Nucleus accumbens (tissue), 56 donors: ENCODE results near the gene SLC38A8.

Experiments used
- DNase-seq, 56 donors: peaks; one replicate each; lab custom pipeline; 2025; lab: John Stamatoyannopoulos, UW

Gene SLC38A8

GRCh38 chr16:84050316-84050715 lies 7.7 kb upstream of the SLC38A8 start:
- no peak for DNase-seq

GRCh38 chr16:84049403-84050060 lies 6.9 kb upstream of the SLC38A8 start:
- peak in 4 of 56 donors; percentile 16 to 34 (median 28) for DNase-seq

DNA sequence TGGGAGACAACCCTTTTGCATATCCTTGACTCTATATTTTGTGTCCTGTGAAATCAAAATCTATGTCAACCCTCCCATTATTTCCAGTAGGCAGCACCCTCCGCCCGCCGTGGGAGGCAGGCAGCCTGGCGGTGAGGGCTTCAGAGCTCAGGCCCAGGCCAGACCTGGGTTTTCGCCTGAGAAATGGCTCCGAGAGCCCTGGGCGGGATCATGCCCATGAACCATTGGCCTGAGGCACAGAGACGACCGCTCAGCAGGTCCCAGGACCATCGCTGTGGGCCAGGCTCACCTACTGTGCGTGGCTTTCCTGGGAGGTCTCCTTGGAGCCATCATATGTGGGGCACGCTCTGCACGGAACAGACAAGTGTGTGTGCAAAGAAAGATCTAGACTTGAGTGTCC lies 6.3 kb upstream of the SLC38A8 start:
- no peak for DNase-seq

GRCh38 chr16:84048270-84048669 lies 5.7 kb upstream of the SLC38A8 start:
- no peak for DNase-seq

DNA sequence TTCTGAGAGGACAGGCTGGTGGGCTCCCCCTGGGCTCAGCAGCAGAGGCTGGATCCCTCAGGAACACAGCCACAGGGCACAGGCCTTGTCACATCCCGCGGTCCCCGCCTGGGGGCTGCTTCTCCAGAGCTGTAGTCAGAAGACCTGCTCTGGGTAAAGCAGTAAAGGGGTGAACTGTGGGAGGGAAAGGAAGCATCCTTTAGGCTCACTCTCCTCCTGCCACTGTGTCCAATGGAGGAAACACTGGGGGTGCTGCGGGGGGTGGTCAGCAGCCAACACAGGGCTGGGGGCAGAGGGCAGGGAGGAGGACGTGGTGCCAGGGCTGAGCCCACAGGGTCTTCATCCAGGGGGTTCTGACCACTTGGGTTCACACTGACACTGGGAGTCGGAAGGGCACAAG lies 5.0 kb upstream of the SLC38A8 start:
- no peak for DNase-seq

GRCh38 chr16:84047206-84047605 lies 4.6 kb upstream of the SLC38A8 start:
- no peak for DNase-seq

DNA sequence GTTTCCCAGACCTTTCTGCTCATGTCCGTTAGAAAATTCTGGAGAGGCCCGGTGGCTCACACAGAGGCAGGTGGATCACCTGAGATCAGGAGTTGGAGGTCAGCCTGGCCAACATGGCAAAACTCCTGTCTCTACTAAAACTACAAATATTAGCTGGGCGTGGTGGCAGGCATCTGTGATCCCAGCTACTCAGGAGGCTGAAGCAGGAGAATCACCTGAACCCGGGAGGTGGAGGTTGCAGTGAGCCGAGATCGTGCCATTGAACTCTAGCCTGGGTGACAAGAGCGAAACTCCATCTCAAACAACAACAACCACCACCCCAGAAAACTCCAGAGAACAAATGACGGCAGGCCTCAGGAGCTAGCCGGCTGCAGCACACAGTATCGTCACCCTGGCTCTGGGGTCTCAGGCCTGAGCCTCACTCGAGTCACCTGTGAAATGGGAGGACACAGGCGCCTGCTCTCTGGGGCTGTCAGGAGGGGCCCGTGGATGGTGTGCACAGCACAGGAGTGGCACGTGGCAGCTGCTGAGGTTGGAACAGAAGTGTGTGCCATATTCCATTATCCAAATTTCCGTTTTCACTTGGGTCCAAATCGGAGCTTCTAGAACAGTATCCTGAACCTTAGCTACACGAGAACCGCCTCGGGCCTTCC lies 3.3 kb upstream of the SLC38A8 start:
- no peak for DNase-seq

DNA sequence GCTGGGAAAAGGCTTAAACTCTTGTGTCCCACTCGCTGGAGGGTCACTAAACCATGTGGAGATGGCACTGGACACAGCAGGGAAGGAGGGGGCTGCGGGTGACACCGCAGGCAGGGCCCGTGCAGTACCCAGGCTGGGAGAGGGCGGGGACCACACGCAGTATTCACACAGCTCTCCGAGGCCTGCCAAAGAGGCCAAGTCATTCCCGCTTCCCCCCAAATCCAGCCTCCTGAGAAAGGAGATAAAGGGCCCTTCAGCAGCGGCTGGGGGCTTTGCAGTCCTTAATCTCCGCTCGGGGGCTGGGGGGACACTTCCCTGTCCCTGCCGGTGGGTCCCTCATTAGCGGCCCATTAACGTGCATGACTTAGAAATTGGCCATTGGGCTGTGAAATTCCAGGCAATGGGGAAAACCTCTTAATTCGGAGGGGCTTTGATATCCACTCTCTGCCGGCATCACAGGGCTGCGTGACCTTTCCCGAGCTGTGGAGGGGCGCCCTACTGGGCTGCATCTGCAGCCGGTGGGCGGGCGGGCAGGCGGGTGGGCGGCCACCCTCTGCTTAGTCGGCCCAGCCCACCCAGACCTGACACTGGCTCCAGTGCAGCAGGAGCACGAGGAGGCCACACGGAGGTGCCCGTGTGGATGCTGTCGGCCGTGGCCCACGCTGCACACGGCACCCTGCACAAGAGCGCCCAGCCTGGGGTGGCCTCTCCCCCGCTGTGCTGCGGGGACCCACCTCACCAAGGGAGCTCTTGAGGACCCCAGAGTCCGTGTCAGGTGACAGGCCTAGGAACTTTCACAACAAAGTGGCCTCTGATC lies 2.6 kb upstream of the SLC38A8 start:
- DNase-seq: no peak

DNA sequence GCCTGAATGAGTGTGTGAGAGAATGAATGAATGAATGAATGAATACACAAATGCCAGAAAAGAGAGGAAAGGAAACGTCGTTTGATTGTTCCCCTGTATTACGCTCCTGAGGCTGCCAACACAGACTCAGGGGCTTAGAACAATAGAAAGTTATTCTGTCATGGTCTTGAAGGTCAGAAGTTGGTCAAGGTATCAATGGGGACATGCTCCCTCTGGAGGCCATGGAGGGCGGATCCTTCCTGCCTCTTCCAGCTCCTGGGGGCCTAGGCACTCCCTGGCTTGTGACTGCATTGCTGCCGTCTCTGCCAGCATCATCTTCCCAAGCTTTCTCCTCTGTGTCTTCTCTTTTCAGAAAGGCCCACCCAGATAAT lies 1.5 kb upstream of the SLC38A8 start:
- DNase-seq: no peak

GRCh38 chr16:84043486-84044117 lies 1.0 kb upstream of the SLC38A8 start:
- DNase-seq: peak in 5 of 56 donors; percentile 9 to 39 (median 18)

GRCh38 chr16:84042879-84043485 lies 387 bp upstream of the SLC38A8 start:
- no peak for DNase-seq

DNA sequence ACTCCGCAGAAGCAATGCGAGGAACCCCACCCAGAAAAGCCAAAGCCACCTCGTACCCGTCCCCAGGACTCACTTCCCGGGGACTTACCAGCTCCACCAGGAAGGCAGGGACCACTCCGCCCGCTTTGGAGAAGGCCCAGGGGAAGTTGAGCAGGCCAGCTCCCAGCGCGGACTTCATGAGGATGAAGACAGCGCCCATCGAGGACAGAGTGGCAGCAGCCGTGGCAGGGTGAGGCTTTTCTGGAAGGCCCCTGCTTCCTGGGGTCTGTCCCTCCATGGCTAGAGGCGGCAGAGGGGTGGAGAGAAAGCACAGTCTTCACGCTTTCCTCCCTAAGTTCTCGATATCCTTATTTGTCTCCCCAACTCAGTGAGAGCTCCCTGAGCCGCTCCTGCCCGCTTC lies 714 bp downstream of the SLC38A8 start:
- DNase-seq: no peak

DNA sequence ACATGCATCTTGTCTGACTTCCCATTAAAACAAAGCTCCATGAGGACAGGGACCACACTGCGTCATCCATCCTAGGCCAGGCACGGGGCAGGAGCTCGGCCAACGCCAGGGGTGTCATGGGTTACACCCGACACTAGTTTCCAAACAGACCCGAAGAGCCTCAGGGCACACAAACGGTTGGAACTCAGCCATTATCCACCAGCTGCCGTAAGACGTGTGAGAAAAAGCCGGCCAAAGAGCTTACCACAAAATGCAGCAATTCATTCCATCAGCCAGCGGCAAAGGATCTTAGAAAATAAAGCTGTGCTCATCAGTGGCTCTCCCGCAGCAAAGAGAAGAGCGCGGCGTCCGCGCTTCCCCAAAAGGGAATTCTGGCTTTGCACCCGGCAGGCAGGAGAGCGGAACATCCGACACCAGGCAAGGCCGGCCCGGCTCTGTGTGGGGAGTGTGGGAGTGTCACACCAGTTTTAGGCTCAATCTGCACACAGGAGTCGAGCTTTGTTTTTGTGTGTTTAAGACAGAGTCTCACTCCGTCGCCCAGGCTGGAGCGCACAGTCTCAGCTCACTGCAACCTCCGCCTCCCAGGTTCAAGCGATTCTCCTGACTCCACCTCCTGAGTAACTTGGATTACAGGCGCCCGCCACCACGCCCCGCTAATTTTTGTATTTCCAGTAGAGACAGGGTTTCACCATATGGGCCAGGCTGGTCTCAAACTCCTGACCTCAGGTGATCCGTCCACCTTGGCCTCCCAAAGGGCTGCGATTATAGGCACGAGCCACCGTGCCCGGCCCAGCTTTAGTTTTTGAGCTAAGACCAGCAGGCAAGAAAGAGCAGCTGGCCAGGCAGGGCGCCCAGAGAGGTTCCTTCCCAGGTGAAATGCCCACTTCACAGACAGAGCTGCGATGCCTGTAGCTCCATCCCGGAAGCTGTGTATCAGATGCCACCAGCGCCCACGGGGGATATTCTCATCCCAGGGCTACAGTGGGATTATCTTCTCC lies 1.5 kb downstream of the SLC38A8 start:
- DNase-seq: peak in 6 of 56 donors; percentile 11 to 28 (median 13)

DNA sequence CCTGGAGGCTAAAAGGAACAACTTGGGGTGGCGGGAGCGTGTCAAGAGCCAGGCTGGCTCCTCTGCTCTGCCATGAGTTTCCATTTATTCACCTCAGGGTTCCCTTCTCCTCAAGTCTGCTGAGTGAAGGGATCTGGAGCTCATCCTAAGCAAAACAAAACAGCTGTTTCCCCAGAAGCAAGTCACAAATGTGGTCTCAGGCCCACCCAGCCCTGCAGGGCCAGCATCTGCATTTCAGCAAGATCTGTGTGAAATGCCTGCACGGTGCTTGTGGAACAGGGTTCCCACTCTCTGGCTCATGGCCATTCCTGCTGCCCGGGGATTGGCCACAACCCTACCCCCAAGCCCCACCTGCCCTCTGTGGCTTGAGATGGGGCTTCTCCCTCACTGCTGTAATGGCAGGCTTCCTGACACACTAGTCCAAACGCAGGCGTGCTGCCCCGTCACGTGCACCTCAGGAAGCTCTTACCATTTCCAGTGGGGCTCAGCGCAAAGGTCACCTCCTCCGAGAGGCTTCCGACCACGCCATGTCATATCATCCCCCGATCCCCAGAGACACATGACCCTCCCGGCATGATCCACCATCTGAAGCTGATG lies 2.3 kb downstream of the SLC38A8 start:
- no peak for DNase-seq

DNA sequence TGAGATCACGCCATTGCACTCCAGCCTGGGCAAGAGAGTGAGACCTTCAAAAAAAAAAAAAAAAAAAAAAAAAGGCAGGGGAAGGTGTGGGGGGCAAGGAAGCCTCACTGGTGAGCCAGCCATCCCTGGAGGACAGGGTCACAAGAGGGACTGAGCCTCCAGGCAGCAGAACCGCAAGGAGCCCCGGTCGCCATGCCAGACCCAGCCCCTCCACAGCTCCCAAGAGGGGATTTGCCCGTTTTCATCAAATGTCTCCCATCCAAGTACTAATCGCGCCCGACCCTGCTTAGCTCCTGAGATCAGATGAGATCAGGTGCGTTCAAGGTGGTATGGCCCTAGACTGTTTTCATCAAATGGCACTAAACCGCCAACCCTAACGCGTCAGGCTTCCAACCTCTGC lies 2.9 kb downstream of the SLC38A8 start:
- no peak for DNase-seq

DNA sequence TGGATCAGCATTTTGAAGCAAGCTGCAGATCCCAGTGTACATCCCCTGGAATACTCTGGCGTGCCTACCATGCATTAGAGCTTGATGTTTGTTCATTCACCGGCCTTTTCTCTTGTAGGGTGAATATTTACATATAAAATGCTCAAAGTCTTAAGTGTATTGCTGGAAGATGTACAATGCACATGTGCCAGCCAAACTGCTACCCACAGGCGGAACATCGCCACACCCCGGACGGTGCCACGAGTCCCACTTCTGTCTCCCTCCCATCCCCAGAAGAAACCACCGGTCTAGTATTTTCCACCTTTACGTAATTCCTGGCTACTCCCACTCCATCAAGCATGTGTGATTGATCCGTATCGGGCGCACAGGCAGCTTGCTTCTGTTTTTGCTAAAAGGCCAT lies 4.1 kb downstream of the SLC38A8 start:
- no peak for DNase-seq

DNA sequence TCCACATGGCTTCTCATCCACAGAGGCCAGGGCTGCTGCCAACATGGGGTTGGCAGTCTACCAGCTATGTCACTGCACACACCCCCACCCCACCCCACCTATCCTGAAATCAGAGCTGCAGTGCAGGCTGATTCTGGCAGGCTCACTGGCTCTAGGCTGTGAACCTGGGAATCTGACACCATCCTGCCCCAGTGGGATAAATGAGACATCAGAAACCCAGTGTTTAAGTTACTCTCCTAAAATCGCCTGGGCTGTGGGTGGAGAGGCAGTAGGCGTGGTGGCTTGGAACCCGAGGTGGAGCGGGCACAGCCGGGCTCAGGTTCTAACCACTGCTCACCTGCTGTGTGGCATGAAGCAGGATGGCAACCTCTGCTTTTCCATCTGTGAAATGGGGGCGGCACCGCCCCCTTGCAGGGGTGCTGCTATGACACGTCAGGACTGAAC lies 5.6 kb downstream of the SLC38A8 start:
- no peak for DNase-seq

DNA sequence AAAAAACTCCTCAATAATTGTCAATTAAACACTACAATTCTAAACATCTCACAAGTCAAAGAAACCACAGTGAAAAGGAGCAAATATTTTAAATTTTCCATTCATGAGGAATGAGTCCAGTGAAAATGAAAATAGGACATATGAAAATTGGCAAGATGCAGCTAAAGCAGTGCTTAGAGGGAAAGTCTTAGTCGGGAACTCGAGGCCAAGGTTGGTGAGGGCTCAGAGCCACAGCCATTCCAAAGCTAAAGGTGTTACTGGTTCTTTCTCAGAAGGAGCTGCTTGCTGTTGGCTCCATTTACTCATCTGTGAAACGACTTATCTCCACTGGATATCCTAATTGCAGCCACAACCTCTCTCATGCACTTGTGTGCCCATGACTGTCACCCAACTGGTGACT lies 6.5 kb downstream of the SLC38A8 start:
- DNase-seq: no peak

DNA sequence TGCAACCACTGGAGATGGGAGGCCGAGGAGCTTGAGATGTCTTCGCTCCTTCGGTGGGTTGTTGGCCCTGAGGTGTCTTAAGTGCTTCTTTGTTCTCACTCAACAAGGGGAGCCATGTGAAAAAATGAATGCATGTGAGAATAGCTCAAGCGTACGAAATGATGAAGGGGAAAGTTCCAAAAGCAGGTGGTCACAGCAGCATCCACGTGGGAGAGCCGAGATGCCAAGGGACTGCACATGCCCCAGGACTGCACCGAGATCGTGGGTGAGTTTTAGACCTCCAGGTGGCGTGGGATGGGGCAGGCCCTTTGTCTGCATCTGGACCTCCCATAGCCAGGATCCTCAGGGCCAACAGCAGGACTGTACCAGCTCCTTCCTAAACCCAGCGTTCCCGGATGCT lies 8.1 kb downstream of the SLC38A8 start:
- no peak for DNase-seq
